DOHH2 (cell line): Measurements from ENCODE around the gene ANKS1B.
A peak's percentile ranks its signal among the peaks of the same experiment; 100 is the strongest.

Experiments used
- H3F3A ChIP-seq: fragments of 200-600 bp; sonication (generic), shearing (Covaris generic); 2 replicates; pipeline ENCODE4 v1.6.0; 2016; ENCODE audit warnings: antibody characterized with exemption, mild to moderate bottlenecking; ENCODE audit not compliant: control insufficient read depth, insufficient read depth
- H3K27ac ChIP-seq: fragments of 200-600 bp; sonication (generic); 2 replicates; pipeline ENCODE4 v1.5.1; 2014; ENCODE audit warnings: low read depth, mild to moderate bottlenecking, low read length, moderate library complexity
- H3K27me3 ChIP-seq: fragments of 200-600 bp; sonication (generic); 2 replicates; pipeline ENCODE4 v1.6.1; 2014; ENCODE audit warnings: mild to moderate bottlenecking, low read length, mixed read lengths; ENCODE audit not compliant: control insufficient read depth
- H3K36me3 ChIP-seq: fragments of 200-600 bp; sonication (generic); 2 replicates; pipeline ENCODE4 v1.6.1; 2014; ENCODE audit warnings: mild to moderate bottlenecking, low read length, moderate library complexity, mixed read lengths; ENCODE audit not compliant: control insufficient read depth
- H3K4me1 ChIP-seq: fragments of 200-600 bp; sonication (generic); 2 replicates; pipeline ENCODE4 v1.6.1; 2014; ENCODE audit warnings: mild to moderate bottlenecking, low read length, mixed read lengths; ENCODE audit not compliant: control insufficient read depth
- H3K4me2 ChIP-seq: fragments of 200-600 bp; sonication (generic); 2 replicates; pipeline ENCODE4 v1.6.0; 2014; ENCODE audit warnings: mild to moderate bottlenecking, low read length, moderate library complexity
- H3K4me3 ChIP-seq: fragments of 200-600 bp; sonication (generic); 2 replicates; pipeline ENCODE4 v1.5.1; 2014; ENCODE audit warnings: mild to moderate bottlenecking, low read length, mixed read lengths
- H3K79me2 ChIP-seq: fragments of 200-600 bp; sonication (generic); 2 replicates; pipeline ENCODE4 v1.6.1; 2014; ENCODE audit warnings: mild to moderate bottlenecking, low read length, mixed read lengths; ENCODE audit not compliant: control insufficient read depth
- H3K9me2 ChIP-seq: fragments of 200-600 bp; sonication (generic); replicated peaks from 2 replicates; pipeline ENCODE4 v1.6.1; 2014; ENCODE audit warnings: mild to moderate bottlenecking, low read length, mixed read lengths; ENCODE audit not compliant: control insufficient read depth
- H3K9me3 ChIP-seq: fragments of 200-600 bp; sonication (generic); 2 replicates; pipeline ENCODE4 v1.6.1; 2014; ENCODE audit warnings: antibody characterized with exemption, low read length, mixed read lengths; ENCODE audit not compliant: control insufficient read depth, insufficient read depth
- H4K20me1 ChIP-seq: fragments of 200-600 bp; sonication (generic); 2 replicates; pipeline ENCODE4 v1.6.0; 2014; ENCODE audit warnings: low read depth, mild to moderate bottlenecking, antibody characterized with exemption, low read length, moderate library complexity; ENCODE audit not compliant: control insufficient read depth, insufficient read depth
- CTCF ChIP-seq: fragments of 200-600 bp; sonication (generic); IDR thresholded peaks from one replicate; pipeline ENCODE4 v1.5.1; 2014; ENCODE audit warnings: antibody characterized with exemption, mild to moderate bottlenecking, low read depth, low read length; ENCODE audit not compliant: poor library complexity, severe bottlenecking
- EZH2phosphoT487 ChIP-seq: fragments of 200-600 bp; sonication (generic); IDR thresholded peaks from 2 replicates; pipeline ENCODE4 v1.6.1; 2017; ENCODE audit warnings: borderline replicate concordance, mild to moderate bottlenecking, antibody characterized with exemption, low read length, moderate library complexity, mixed read lengths

Gene ANKS1B

GRCh38 chr12:99704458-99704857 is 280.3 kb downstream of the ANKS1B start:
- Histone ChIP-seq H3K36me3 (no peaks in the 10 kb centered on the region), H3K4me1 (no peaks in the 10 kb centered on the region), H3F3A (no peaks in the 10 kb centered on the region), H3K4me2 (no peak overlapping the region), H3K4me3 (no peak overlapping the region), H3K27ac (no peak overlapping the region), H3K9me3 (no peaks in the 10 kb centered on the region), H3K79me2 (no peaks in the 10 kb centered on the region), H4K20me1 (no peaks in the 10 kb centered on the region), H3K27me3 (no peaks in the 10 kb centered on the region), H3K9me2 (no peaks in the 10 kb centered on the region)
- TF ChIP-seq EZH2phosphoT487 = no peak
- no peak for TF ChIP-seq CTCF

- no peaks in the 10 kb centered on the region for H3K9me2 ChIP-seq
- no peaks in the 10 kb centered on the region for H3K9me3 ChIP-seq
- H3F3A ChIP-seq = no peaks in the 10 kb centered on the region
- H3K27me3 ChIP-seq = no peaks in the 10 kb centered on the region
- no peak overlapping the region for H3K4me3 ChIP-seq
- no peak overlapping the region for H3K27ac ChIP-seq
- TF ChIP-seq CTCF (no peak), EZH2phosphoT487 (no peak)
- H3K79me2 ChIP-seq = no peaks in the 10 kb centered on the region
- H4K20me1 ChIP-seq = no peaks in the 10 kb centered on the region
- no peaks in the 10 kb centered on the region for H3K4me1 ChIP-seq
- H3K36me3 ChIP-seq = no peaks in the 10 kb centered on the region
- no peak overlapping the region for H3K4me2 ChIP-seq
These were observed 280.7 kb downstream of the ANKS1B start for GRCh38 chr12:99704036-99704435.

GRCh38 chr12:99700032-99700431 is 284.7 kb downstream of the ANKS1B start:
- Histone ChIP-seq H3K79me2 (no peaks in the 10 kb centered on the region), H3K27me3 (no peaks in the 10 kb centered on the region), H3K4me1 (peaks cover 5% of the 10 kb centered on the region), H3K36me3 (no peaks in the 10 kb centered on the region), H3K9me3 (no peaks in the 10 kb centered on the region), H4K20me1 (no peaks in the 10 kb centered on the region), H3K4me2 (no peak overlapping the region), H3F3A (0 out of 2 replicates have a peak, but pooled peaks cover 3% of the 10 kb centered on the region), H3K9me2 (no peaks in the 10 kb centered on the region), H3K4me3 (no peak overlapping the region), H3K27ac (no peak overlapping the region)
- TF ChIP-seq CTCF (no peak), EZH2phosphoT487 (no peak)

GRCh38 chr12:99695050-99695449 is 289.7 kb downstream of the ANKS1B start:
- Histone ChIP-seq H3K27me3 (no peaks in the 10 kb centered on the region), H3F3A (peaks cover 6% of the 10 kb centered on the region; the same call in 1 of the 2 replicates), H3K9me2 (no peaks in the 10 kb centered on the region), H3K36me3 (no peaks in the 10 kb centered on the region), H3K4me2 (peak overlapping the region; percentile 48), H3K27ac (no peak overlapping the region), H3K79me2 (no peaks in the 10 kb centered on the region), H3K4me1 (peaks cover 17% of the 10 kb centered on the region), H3K4me3 (no peak overlapping the region), H3K9me3 (peaks cover 10% of the 10 kb centered on the region; the same call in 1 of the 2 replicates), H4K20me1 (no peaks in the 10 kb centered on the region)
- no peak for TF ChIP-seq CTCF
- no peak for TF ChIP-seq EZH2phosphoT487
